Measurements from ENCODE around the gene IQGAP3.

The IQGAP3 gene

DNA sequence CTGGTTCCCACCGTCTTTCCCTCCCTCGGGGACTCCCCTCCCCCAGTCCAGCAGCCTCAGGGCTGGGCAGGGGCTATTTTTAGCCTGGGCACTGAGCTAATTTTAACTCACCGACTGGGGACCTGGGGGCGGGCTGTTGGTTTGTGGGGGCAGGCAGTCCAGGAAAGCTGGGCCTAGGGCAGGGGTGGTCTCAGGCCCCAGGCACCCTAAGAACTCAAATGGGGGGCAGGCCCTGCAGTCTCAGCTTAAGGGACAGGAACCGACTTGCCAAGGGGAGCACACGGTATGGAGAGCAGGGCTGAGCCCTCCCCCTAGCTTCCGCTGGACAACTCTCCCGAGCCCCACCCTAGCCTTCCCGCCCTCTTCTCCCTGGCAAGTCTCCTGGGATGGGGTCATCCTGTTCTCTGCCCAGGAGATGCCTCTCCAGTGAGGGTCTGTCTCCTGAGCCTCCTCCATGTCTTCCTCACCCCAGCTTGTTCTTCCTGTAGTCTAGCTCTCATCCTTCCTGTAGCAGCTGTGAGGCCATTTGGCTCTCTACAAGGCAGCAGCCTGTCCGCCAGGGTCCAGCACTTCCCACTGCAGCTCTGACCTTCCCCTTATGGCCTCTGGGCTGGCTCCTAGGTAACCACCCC lies 81.8 kb downstream of the IQGAP3 start:
- no peak for DNase-seq (ENCODE audit: low read depth)
- H3K4me3 ChIP-seq (ENCODE audit: low read depth, low read length), result peak overlapping the region; percentile 5
- TF ChIP-seq, protein P1, sequence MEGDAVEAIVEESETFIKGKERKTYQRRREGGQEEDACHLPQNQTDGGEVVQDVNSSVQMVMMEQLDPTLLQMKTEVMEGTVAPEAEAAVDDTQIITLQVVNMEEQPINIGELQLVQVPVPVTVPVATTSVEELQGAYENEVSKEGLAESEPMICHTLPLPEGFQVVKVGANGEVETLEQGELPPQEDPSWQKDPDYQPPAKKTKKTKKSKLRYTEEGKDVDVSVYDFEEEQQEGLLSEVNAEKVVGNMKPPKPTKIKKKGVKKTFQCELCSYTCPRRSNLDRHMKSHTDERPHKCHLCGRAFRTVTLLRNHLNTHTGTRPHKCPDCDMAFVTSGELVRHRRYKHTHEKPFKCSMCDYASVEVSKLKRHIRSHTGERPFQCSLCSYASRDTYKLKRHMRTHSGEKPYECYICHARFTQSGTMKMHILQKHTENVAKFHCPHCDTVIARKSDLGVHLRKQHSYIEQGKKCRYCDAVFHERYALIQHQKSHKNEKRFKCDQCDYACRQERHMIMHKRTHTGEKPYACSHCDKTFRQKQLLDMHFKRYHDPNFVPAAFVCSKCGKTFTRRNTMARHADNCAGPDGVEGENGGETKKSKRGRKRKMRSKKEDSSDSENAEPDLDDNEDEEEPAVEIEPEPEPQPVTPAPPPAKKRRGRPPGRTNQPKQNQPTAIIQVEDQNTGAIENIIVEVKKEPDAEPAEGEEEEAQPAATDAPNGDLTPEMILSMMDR (conservative IDR thresholded peaks at IDR 0.05; ENCODE audit: low read depth, low read length), result peak; percentile 41

DNA sequence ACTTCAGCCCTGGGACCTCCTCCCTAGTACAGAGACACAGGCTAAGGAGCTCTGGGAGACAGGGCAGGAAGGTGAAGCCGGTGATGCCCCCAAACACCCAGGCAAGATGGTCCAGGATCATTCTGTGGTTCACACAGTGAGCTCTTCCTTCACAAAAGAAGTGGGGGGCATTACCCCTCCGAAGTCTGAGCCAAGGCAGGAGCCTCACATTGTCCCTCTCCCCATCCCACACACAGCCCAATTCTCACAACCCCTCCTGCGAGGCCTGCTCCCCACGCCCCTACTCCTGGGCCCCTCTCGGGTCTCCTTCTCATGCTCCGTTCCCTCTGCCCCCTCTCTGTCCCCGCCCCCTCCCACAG lies 82.5 kb downstream of the IQGAP3 start:
- no peak overlapping the region for H3K4me3 ChIP-seq (ENCODE audit: low read depth, low read length)
- TF ChIP-seq, protein P1 (conservative IDR thresholded peaks at IDR 0.05; ENCODE audit: low read depth, low read length), result no peak
- no peak for DNase-seq (ENCODE audit: low read depth)

DNA sequence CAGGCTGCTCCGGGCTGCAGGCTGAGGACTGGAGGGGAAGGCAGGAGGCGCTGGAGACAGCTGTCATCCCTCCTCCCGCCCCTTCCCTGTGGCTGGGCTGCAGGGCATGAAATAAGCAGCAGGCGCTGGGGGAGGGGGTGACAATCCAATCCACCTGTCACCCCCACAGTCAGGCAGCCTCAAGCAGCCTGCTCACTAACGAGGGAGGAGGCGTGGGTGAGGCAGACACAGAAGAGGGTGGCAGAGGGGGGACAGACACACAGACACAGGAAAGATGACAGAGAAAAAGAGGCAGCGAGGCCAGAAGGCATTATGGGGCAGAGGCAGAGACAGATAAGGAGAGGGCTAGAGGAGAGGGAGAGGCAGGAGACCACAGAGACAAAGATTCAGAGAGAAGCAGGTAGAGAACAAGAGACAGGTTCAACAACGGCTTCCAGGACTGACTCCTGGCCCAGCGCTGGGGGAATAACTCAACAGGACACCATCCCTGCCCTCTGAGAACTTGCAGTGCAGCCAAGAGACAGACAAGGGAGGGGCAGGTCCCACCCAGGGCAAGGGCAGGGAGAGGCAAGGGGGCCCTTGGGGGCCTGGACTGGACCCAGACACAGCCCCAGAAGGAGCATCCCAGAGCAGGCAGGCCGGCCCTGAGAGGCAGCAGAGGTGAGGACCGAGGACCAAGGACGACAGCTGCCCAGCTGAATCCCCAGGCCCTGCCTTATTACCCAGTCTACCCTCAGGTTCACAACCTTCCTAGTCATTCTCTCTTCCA lies 83.0 kb downstream of the IQGAP3 start:
- no peak overlapping the region for H3K4me3 ChIP-seq (ENCODE audit: low read depth, low read length)
- no peak for DNase-seq (ENCODE audit: low read depth)

DNA sequence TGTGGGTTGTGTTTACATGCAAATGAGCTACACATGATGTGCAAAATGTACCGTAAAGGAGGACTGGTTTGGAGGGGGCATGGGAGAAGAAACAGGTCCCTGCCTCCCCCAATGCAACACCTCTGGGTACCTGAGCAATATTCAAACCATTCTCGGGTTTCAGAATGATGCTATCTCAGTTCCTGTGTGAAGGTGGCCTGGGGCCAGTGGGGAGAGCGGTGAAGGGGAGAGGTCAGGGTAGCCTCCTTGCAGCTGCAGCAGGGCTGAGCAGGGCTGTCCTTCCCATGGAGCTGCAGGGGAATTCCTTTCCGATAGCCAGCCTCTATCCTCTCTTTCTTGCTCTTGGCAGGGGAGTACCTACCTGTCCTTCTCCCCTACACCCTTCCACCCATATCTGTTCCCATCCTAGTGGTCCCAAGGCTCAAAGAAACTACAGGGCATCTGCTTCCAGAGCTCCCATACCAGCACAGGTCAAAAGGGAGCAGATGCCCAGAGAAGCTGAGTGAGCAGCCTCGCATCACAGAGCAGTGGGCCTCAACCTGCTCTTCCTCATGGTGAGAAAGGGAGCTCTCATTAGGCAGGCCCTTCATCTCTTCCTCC lies 83.7 kb downstream of the IQGAP3 start:
- TF ChIP-seq, protein P1 (conservative IDR thresholded peaks at IDR 0.05; ENCODE audit: low read depth, low read length), result no peak
- H3K4me3 ChIP-seq (ENCODE audit: low read depth, low read length), result no peak overlapping the region
- DNase-seq (ENCODE audit: low read depth), result no peak

More for the DNA sequence above, 83.0 kb downstream of the IQGAP3 start:
- TF ChIP-seq, protein P1 (conservative IDR thresholded peaks at IDR 0.05; ENCODE audit: low read depth, low read length), result peak; percentile 37

DNA sequence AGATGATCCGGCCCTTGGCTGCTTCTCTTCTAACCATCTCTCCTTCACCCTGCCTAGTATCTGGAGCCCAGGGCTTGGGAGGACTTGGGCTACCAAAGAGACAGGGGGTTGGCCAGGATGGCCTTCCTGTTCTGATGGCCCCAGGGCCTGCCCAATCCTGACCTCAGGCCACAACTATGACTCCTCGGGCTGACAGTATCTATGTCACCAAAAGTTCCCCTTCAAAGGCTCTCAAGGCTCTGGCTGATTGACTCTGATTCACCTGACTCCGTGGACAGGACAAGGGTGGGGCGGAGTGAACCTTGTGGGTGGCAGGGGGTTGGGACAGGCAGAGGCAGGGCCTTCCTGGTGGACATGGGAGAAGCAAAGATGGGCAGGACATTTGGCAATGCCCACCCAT lies 84.5 kb downstream of the IQGAP3 start:
- H3K4me3 ChIP-seq (ENCODE audit: low read depth, low read length), result no peak overlapping the region
- DNase-seq (ENCODE audit: low read depth), result no peak
- TF ChIP-seq, protein P1 (conservative IDR thresholded peaks at IDR 0.05; ENCODE audit: low read depth, low read length), result no peak

DNA sequence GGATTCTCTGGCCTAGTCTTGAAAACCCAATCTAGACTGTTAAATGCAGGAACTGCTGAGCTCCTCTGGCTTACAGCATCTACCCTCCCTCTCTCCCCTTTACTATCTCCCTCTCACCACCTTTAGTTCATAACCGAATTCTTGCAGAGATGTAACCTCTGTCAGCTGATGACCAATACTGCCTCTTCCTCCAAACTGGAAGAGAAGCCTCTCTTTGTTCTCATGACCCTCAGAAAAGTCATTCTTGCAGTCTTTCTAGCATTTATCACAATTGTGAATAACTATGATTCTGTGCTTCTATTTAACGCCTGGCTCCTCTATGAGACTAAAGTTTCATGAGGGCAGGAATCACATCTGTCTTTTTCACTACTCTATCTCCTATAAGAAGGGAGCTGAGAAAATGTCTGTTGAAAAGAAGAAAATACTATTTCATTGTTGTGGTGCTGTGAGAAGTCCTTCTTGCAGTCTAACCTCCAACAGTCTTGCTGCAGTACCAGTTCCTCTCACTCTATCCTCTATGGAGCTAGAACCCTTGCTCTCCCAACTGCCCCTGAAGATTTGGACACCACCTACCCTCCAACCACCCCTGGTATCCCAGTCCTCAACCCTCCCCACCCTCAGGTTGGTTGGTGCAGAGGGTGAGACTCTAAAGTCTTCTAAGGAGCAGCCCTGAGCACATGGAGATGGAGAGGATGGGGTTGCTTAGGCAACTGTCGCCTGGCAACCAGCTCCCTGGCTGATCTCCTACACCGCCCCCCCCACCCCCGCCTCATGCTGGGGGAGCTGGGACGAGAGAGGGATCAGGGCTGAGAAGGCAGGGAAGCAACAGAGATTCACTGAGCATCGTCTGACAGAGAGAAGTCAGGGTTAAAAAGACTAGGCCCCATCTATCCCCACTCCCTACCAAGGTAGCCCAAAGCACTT lies 85.7 kb downstream of the IQGAP3 start:
- no peak overlapping the region for H3K4me3 ChIP-seq (ENCODE audit: low read depth, low read length)
- TF ChIP-seq, protein P1 (conservative IDR thresholded peaks at IDR 0.05; ENCODE audit: low read depth, low read length), result no peak
- no peak for DNase-seq (ENCODE audit: low read depth)

Data from choroid plexus epithelial cell (primary cell).